HFF-Myc (cell line): ENCODE results near the gene ZNF484.
"Not testable (repeated sequence)": the region's sequence is repeated elsewhere in the genome, so short reads cannot be mapped to it uniquely, and the experiment has no call there.

Experiments used
- DNase-seq: peaks from one replicate; pipeline ENCODE4 v3.0.0-alpha.2; 2011; ENCODE audit warnings: low read depth; ENCODE audit errors: extremely low read depth
- H3K4me3 ChIP-seq: replicated peaks from 2 replicates; pipeline ENCODE4 v1.5.1; 2011; ENCODE audit warnings: low read depth, mild to moderate bottlenecking, control low read depth, low read length
- TF ChIP-seq, protein P1 (sequence below): IDR thresholded peaks from 2 replicates; pipeline ENCODE4 v1.5.1; 2012; ENCODE audit warnings: mild to moderate bottlenecking, low read depth, low read length, control low read depth; ENCODE audit errors: missing control alignments

The ZNF484 gene

DNA sequence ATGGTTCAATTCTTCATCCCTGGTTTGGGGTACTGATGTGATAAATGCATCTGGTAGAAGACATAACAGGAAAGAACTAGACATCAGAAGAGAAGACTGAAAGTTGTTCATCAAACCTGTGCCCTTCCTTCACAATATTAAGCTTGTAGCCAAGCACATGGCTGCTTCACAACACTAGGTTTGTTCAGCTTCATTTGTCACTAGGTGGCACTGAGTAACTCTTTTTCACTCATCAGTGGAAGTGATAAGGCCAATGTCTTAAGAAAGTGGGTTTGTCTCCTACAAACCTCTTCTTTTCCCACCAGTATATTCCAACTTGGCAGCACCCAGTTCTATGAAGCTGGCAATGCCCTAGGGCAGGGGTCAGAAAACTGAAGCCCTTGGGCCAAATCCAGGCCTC is 26.9 kb downstream of the ZNF484 start:
- no peak overlapping the region for H3K4me3 ChIP-seq
- DNase-seq: no peak
- TF ChIP-seq, protein P1, sequence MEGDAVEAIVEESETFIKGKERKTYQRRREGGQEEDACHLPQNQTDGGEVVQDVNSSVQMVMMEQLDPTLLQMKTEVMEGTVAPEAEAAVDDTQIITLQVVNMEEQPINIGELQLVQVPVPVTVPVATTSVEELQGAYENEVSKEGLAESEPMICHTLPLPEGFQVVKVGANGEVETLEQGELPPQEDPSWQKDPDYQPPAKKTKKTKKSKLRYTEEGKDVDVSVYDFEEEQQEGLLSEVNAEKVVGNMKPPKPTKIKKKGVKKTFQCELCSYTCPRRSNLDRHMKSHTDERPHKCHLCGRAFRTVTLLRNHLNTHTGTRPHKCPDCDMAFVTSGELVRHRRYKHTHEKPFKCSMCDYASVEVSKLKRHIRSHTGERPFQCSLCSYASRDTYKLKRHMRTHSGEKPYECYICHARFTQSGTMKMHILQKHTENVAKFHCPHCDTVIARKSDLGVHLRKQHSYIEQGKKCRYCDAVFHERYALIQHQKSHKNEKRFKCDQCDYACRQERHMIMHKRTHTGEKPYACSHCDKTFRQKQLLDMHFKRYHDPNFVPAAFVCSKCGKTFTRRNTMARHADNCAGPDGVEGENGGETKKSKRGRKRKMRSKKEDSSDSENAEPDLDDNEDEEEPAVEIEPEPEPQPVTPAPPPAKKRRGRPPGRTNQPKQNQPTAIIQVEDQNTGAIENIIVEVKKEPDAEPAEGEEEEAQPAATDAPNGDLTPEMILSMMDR: no peak

- not testable (repeated sequence) for H3K4me3 ChIP-seq
Measured at GRCh38 chr9:92848740-92849139, 29.1 kb downstream of the ZNF484 start.

DNA sequence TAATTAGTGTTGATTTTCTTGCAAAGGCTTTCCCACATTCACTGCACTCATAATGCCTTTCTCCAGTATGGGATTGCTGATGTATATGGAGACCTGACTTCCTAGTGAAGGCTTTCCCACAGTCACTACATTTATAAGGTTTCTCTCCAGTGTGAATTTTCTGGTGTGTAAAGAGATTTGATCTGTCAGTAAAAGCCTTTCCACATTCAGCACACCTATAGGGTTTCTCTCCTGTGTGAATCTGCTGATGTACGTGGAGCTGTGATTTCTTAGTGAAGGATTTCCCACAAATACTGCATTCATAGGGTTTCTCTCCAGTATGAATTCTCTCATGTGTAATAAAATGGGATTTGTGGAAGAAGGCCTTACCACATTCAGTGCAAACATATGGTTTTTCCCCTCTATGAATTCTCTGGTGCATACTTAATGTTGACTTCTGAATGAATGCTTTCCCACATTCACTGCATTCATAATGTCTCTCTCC is 31.1 kb downstream of the ZNF484 start:
- TF ChIP-seq, protein P1: no peak
- DNase-seq: no peak

More at GRCh38 chr9:92848740-92849139, 29.1 kb downstream of the ZNF484 start:
- DNase-seq: not testable (repeated sequence)

DNA sequence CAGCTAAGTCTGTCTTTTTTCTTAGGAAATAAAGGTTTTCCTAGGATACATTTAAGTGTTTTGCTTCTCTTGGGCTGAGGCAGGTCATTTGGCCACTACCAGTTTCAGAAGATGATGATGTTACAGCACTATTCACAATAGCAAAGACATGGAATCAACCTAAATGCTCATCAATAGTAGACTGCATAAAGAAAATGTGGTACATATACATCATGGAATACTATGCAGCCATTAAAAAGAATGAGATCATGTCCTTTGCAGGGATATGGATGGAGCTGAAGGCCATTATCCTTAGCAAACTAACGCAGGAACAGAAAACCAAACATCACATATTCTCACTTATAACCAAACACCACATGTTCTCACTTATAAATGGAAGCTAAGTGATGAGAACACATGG is 39.4 kb downstream of the ZNF484 start:
- H3K4me3 ChIP-seq, DNase-seq: not testable (repeated sequence)

More for the DNA sequence above, 31.1 kb downstream of the ZNF484 start:
- H3K4me3 ChIP-seq: no peak overlapping the region

DNA sequence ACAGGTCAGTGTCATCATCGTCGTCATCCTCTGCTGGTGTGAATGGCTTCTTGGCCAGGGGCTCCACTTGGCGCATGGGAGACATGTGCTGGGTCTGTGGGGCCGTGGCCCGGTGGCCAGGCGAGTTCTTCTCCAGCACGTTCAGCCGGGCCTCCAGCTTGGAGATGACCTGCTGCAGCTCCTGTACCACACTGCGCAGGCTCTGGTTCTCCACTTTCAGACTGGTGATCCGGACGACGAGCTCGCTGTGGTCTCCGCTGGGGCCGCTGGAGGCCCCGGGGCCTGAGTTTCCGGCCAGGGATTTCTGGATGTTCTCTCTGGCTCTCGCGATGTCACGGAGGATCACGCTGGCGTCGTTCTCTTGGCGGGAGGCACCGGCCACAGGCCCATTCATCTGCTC is 40.6 kb downstream of the ZNF484 start:
- H3K4me3 ChIP-seq: no peak overlapping the region
- DNase-seq: no peak
- TF ChIP-seq, protein P1: no peak

- no peak overlapping the region for H3K4me3 ChIP-seq
- DNase-seq: no peak
- TF ChIP-seq, protein P1: no peak
Measured at GRCh38 chr9:92829420-92829819, 48.4 kb downstream of the ZNF484 start.

DNA sequence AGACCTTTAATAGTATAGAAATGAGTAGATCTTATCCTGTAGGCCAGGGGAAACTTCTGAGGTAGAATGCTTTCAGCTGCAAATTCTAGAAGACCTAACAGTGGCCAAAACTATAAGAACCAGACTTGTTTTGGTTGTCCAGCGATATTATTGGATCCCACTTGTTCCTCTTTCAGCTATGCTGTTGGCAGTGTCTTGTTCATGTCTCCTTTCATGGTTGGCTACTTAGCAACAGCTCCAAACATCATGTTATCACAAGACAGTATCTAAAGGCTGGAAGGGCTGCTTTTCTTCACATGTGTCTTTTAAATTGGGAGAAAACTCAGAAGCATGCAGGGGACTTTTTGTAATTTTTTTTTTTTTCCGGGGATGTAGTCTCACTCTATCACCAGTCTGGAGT is 52.8 kb downstream of the ZNF484 start:
- H3K4me3 ChIP-seq, DNase-seq: not testable (repeated sequence)

DNA sequence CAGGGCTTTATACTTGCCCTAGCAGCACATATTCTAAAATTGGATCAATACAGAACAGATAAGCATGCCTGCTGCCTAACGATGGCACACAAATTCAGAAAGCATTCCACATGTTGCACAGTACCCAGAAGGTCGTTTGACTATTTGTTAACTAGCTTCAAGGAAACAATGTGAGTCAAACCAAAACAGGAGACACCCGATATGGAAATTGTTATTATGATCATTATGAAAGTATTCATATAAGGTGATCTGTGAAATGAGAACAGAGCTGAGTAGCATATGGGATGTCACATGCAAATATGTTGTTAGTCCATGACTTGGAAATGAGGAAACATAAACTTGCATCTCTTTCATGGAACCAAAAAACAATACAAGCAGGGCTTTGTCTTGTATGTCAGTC is 56.9 kb downstream of the ZNF484 start:
- TF ChIP-seq, protein P1: no peak
- no peak overlapping the region for H3K4me3 ChIP-seq
- no peak for DNase-seq

- not testable (repeated sequence) for DNase-seq, H3K4me3 ChIP-seq
Measured at GRCh38 chr9:92819898-92820297, 57.9 kb downstream of the ZNF484 start.

GRCh38 chr9:92809629-92810326 is 68.1 kb downstream of the ZNF484 start:
- not testable (repeated sequence) for DNase-seq, H3K4me3 ChIP-seq
